Right lobe of liver (tissue), 4 donors: ENCODE results near the gene PNPO.
"Not testable (repeated sequence)": the region's sequence is repeated elsewhere in the genome, so short reads cannot be mapped to it uniquely, and the experiment has no call there.

ENCODE experiments used
- POLR2A ChIP-seq: fragments of 450-650 bp; IDR thresholded peaks from one replicate; pipeline ENCODE4 v1.6.1; 2017; ENCODE audit warnings: antibody characterized with exemption, mild to moderate bottlenecking
- TF ChIP-seq, protein P1 (sequence below), 4 donors: fragments of 200-600 bp in 3 of 4; fragments of 450-650 bp in 1 of 4; IDR thresholded peaks; one replicate each; pipeline versions ENCODE4 v1.5.1 to v1.8.0; 2016 to 2022; ENCODE audit warnings: antibody characterized with exemption in 4 of 4, mild to moderate bottlenecking in 2 of 4
- donor health status: DM: no; HTN: no; CAD: no.
- donor health status: DM: no; HTN: no; CAD: no.
- donor health status: DM: no; HTN: yes; CAD: no.

DNA sequence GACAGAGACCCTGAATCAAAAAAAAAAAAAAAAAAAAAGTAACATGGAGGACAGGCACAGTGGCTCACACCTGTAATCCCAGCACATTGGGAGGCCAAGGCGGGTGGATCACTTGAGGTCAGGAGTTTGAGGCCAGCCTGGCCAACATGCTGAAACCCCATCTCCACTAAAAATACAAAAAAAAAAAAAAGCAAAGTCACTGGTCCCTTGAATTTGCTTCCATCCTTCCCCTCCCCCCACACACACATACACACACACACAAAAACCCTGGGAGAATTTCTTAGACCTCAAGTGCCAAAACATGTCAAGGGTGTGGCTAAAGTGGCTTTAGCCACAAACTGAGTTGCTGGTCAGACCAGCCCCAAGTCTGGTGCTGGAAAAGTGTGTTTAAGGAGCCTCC lies 47.1 kb downstream of the PNPO start:
- TF ChIP-seq, protein P1, sequence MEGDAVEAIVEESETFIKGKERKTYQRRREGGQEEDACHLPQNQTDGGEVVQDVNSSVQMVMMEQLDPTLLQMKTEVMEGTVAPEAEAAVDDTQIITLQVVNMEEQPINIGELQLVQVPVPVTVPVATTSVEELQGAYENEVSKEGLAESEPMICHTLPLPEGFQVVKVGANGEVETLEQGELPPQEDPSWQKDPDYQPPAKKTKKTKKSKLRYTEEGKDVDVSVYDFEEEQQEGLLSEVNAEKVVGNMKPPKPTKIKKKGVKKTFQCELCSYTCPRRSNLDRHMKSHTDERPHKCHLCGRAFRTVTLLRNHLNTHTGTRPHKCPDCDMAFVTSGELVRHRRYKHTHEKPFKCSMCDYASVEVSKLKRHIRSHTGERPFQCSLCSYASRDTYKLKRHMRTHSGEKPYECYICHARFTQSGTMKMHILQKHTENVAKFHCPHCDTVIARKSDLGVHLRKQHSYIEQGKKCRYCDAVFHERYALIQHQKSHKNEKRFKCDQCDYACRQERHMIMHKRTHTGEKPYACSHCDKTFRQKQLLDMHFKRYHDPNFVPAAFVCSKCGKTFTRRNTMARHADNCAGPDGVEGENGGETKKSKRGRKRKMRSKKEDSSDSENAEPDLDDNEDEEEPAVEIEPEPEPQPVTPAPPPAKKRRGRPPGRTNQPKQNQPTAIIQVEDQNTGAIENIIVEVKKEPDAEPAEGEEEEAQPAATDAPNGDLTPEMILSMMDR (IDR thresholded peaks at IDR 0.05): not testable (repeated sequence)
- not testable (repeated sequence) for TF ChIP-seq POLR2A
